ENCODE data around the gene SKP2.

SKP2 gene

DNA sequence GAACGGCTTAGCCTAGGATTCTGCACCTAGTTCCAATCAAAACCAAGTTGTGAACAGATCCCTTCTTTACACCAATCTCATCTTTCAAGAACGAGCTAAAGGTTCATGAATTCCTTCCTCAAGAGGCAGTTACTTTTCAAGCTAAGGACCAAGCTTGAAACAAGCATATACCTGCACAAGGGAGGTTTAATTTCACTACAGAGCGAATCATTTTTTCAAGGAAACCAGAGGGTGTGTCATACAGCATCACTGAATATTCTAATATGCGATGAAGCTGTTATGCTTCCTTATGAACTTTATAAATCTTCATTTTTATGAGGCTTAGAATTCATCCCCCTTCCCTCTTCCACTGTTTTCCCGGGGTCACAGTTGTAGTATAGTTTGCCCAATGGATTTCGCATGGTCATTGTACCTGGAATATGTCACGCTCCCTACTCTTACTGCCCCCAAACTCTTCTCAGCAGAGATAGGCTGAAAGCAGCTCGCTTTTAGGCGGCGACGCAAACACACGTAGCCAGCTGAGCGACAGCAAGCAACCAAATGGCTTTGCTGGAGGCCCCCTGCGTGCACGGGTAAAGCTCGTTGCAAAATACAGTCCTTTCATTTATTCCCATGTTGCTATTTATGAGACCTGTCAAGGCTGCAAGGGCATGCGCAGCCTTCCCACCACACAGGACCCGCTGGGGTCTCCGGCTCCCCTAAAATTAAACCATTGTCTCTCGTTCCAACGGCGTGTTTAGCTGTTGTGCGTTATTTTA, 1.1 kb upstream of the SKP2 start:
- DNase-seq: peak; percentile 86 to 87
- TF ChIP-seq GATA1 (IDR thresholded peaks at IDR 0.05; ENCODE audit: low read depth, low read length): no peak
- TF ChIP-seq POLR2A (IDR thresholded peaks at IDR 0.05; ENCODE audit: low read length): peak; percentile 52

DNA sequence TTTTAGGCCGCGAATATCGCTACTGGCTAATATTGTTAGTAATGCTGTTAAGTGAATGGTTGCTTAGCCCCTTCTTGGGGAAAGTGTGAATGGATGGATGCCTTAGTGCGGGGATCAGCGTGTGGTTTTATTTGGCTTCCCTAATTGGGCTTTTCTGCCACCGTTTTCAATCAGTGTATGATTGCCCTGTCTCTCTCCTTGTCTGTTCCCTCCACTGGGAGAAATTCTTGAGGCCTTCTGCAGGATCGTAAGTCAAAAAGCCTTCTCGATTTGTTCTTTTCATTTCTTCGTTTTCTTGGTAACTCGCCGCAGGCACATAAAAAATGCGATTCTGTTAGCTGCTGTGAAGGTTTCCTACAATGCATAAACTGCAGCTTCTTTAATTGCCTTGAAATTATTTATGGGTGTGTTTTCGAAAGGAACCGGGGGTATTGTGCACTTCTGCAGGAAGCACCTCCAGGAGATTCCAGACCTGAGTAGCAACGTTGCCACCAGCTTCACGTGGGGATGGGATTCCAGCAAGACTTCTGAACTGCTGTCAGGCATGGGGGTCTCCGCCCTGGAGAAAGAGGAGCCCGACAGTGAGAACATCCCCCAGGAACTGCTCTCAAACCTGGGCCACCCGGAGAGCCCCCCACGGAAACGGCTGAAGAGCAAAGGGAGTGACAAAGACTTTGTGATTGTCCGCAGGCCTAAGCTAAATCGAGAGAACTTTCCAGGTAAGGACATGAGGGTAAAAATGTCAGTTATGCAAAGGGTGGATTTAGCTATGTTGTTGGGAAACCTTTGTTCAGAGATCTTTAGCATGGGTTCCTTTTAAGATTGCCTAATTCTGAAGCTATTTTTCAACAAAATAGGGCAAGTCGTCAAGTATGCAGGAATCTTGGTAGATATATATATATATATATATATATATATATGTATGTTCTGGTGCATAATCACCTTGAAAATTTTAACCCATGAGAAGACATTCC, 700 bp downstream of the SKP2 start:
- DNase-seq: peak; percentile 51 to 61
- TF ChIP-seq POLR2A (IDR thresholded peaks at IDR 0.05; ENCODE audit: low read length) (no peak), GATA1 (IDR thresholded peaks at IDR 0.05; ENCODE audit: low read depth, low read length) (no peak)

DNA sequence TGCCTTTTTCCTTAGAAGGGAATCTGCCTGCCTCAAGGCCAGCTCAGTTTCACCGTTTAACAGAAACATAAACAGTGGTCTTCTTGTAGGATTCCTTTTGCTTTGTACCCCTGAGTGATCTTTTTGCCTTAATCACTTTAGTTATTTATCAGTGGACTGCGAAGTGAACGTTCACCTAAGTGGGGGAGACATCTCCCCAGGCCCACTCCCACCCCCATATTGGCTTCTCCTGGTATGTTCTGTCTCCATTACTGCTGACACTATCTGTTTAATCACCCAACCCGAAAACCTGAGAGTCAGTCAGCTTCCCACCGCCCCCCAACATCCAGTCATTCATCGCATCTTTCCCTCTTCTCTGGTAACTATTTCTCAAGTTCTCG, 1.4 kb downstream of the SKP2 start:
- peak in 1 of 2 experiments; percentile 23 for DNase-seq
- TF ChIP-seq POLR2A (IDR thresholded peaks at IDR 0.05; ENCODE audit: low read length): no peak
- no peak for TF ChIP-seq GATA1 (IDR thresholded peaks at IDR 0.05; ENCODE audit: low read depth, low read length)

DNA sequence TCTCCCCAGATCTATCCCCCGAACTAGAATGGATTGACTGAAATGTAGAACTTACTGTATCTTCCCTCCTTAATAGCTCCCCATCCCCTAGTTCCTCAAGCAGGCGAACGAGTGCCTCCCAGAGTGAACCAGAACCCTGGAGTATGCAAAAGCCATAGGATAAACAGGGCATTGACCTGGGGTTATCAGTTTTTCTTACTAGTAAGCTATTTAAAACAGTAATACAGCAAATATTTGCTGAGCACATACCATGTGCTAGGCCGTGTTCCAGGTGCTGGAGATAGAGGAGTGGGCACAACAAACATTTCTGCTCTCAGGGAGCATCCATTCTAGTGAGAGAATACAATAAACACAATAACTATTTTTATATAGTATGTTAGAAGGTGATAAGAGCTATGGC, 1.8 kb downstream of the SKP2 start:
- TF ChIP-seq POLR2A (IDR thresholded peaks at IDR 0.05; ENCODE audit: low read length) (no peak), GATA1 (IDR thresholded peaks at IDR 0.05; ENCODE audit: low read depth, low read length) (no peak)
- no peak for DNase-seq

DNA sequence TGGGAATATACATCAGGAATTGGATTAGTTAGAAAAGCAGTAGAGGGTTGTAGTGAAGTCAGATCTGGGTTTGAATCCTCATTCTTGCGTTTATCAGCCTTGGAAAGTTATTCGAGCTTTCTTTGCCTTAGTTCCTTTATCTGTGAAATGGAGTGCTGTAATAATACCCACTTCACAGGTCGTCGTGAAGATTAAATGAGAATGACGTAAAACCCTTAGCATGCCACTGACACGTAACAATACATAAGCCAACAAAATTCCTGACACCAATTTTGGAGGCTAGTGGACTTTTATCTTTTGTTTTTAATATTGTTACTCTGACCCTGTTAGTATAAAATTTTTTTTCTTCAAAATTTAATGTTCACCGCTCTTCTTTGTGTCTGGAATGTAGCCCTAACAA, 3.4 kb downstream of the SKP2 start:
- TF ChIP-seq POLR2A (IDR thresholded peaks at IDR 0.05; ENCODE audit: low read length): no peak
- no peak for TF ChIP-seq GATA1 (IDR thresholded peaks at IDR 0.05; ENCODE audit: low read depth, low read length)
- DNase-seq: no peak

DNA sequence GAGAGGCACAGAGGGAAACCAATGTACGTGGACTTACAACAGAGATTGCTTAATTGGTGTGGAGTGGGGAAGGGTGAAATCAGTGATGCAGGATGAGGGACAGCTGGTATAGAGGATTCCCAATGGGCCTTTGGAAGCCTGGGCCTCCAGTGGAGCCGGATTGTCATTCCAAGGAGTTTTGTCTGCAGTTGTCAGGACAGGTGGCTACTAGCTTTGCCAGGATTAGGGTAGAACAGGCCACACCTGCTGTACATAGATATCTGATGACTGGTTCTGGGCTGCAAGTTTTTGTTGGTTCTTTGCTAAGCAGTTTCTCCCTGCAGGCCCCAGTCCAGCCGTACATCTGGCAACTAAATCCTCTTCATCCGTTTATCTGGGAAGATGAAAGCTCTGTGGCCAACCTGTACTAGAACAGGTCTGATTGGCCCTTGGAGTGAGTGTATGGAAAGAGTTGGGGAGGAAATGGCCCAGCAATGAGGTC, 4.2 kb downstream of the SKP2 start:
- TF ChIP-seq POLR2A (IDR thresholded peaks at IDR 0.05; ENCODE audit: low read length): no peak
- TF ChIP-seq GATA1 (IDR thresholded peaks at IDR 0.05; ENCODE audit: low read depth, low read length): no peak
- DNase-seq: no peak

DNA sequence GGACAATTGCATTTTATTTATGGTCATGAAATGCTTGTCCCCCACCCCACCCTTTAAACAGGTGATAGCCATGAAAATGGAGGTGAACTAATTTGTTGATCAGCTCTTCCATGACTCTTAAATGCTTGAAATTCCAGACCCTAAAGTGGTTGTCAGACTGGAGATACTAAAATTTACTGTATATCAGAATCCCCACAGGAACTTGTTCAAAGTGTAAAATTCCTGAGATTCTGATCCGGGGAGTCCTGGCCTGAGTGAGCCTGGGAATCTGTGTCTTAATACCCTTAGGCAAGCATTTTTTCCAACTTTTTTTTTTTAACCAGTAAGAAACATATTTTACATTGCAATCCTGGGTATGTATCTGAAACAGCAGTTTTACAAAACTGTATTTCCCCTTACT, 4.7 kb downstream of the SKP2 start:
- DNase-seq: no peak
- TF ChIP-seq GATA1 (IDR thresholded peaks at IDR 0.05; ENCODE audit: low read depth, low read length): no peak
- TF ChIP-seq POLR2A (IDR thresholded peaks at IDR 0.05; ENCODE audit: low read length): no peak

DNA sequence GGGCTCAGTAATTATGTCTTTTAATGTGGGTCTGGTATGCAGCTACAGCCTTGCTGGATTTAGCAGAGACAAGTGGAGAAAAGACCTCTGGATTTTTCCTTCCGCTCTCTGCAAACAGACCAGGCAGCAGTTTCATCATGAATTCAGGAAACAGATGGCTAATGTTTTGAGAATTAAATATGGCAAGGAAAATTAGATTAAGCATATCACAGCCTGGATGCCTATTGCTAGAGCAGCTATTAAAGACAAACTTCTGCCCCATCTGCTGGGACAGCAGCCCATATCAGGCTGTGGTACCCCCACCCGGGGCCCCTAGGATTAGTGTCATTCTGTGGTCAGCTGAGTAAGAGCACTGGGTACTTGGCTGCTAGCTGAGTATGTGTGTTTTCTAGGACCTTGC, 6.2 kb downstream of the SKP2 start:
- no peak for TF ChIP-seq POLR2A (IDR thresholded peaks at IDR 0.05; ENCODE audit: low read length)
- TF ChIP-seq GATA1 (IDR thresholded peaks at IDR 0.05; ENCODE audit: low read depth, low read length): no peak
- DNase-seq: no peak

DNA sequence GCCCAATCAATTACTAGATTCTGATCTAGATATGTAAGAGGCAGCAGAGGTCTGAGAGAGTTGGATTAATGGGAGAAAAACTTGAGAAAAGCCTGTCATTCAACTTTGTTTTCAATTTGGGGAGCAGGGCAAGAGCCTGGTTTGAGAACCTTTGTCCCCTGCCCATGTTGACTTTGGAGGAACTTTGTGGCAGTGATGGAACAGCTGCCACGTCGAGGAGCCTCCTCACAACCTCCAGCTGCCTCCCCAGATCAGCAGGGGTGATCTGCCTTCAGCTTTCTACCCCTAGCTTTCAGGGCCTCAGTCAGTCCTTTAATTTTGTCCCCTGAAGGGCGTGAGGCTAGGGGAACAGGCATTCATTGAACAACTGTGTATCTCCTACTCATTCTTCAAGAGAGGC, 8.7 kb downstream of the SKP2 start:
- DNase-seq: no peak
- TF ChIP-seq POLR2A (IDR thresholded peaks at IDR 0.05; ENCODE audit: low read length) (no peak), GATA1 (IDR thresholded peaks at IDR 0.05; ENCODE audit: low read depth, low read length) (no peak)

DNA sequence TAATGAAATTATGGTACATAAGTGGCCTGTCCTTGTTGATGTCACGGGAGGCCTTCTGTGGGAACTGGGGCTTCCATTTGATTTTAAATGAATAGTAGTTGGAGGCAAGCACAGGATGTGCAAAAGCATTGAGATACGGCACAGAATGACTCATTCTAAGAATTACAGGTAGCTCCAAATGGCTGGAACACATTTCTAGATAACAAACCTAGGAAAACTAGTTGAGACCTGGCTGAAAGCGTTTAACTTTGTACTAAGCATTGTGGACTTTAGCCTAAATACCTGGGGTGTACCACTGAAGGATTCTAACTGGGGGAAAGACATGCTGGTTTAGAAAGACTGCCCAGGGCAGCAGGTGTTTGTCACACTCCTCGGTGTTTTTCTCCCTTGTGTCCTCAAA, 9.4 kb downstream of the SKP2 start:
- no peak for TF ChIP-seq GATA1 (IDR thresholded peaks at IDR 0.05; ENCODE audit: low read depth, low read length)
- TF ChIP-seq POLR2A (IDR thresholded peaks at IDR 0.05; ENCODE audit: low read length): no peak
- DNase-seq: no peak

DNA sequence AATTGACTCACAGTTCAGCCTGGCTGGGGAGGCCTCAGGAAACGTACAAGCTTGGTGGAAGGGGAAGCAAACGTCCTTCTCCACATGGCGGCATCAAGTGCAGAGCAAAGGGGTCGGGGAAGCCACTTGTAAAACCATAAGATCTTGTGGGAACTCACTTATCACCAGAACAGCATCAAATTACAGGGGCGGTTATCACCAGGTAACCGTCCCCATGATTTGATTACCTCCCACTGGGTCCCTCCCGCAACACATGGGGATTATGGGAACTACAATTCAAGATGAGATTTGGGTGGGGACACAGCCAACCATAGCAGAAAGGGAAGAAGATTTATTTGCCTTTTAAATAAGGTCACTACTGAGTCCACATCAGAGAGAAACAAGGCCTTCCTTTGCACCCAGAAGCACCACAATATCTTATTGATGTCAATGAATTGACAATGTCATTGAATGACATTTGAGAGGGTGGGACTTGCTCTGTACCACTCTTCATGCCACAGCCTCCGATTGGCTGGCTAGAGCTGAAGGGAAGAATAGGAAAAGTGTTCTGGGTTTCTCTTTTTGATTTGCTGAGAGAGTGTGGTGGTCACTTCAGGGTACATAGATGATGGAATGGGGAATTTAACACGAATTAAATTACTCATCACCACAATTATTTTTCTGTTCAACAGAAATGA, 11.0 kb downstream of the SKP2 start:
- no peak for DNase-seq
- TF ChIP-seq GATA1 (IDR thresholded peaks at IDR 0.05; ENCODE audit: low read depth, low read length) (no peak), POLR2A (IDR thresholded peaks at IDR 0.05; ENCODE audit: low read length) (no peak)

DNA sequence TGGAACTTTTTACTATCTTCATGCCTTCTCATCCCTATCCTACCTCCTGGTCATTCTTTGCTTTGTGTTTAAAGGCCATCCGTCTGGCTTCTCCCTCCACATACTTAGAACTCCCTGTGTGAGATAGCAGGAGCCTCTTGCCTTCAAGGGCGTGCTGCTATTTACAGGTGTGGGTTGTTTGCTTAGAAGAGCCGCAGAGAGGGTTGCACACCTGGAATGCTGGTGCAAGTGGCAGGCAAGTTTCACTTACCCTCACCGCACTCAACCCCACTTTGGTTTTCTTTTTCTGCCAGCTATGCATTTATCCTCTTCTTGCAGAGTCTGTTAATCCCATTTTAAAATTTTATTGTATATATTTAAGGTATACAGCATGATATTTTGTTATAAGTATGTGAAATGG, 12.6 kb downstream of the SKP2 start:
- no peak for TF ChIP-seq POLR2A (IDR thresholded peaks at IDR 0.05; ENCODE audit: low read length)
- TF ChIP-seq GATA1 (IDR thresholded peaks at IDR 0.05; ENCODE audit: low read depth, low read length): no peak
- no peak for DNase-seq

DNA sequence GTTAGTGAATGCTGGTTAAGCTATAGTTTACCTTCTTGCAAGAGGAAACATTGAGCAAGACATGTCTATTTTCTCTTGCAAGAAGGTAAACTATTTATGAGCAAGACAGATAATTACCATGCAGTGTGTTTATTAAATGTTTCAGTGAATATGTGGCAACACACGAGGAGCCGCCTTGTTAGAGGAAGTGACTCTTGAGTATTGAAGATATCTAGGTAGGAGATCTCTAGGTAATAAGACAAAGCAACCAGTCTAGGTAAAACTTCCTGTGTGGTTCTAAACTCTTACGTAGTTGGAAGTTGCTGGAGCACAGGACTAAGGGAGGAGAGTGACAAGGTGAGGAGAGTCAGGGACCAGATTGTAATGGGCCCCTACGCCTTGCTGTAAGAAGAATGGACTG, 16.8 kb downstream of the SKP2 start:
- TF ChIP-seq GATA1 (IDR thresholded peaks at IDR 0.05; ENCODE audit: low read depth, low read length) (no peak), POLR2A (IDR thresholded peaks at IDR 0.05; ENCODE audit: low read length) (no peak)
- no peak for DNase-seq

Measured in erythroblast (primary cell).